ENCODE results near the gene PGM2. TPM values are rescaled to one million over a fixed set of nuclear protein-coding genes. Genes with fewer than 3 reads are reported as not detected.

PGM2 gene
- total RNA-seq, 4 donors from 2014 or later: 12.4 to 23.3 (median 16.0) TPM

DNA sequence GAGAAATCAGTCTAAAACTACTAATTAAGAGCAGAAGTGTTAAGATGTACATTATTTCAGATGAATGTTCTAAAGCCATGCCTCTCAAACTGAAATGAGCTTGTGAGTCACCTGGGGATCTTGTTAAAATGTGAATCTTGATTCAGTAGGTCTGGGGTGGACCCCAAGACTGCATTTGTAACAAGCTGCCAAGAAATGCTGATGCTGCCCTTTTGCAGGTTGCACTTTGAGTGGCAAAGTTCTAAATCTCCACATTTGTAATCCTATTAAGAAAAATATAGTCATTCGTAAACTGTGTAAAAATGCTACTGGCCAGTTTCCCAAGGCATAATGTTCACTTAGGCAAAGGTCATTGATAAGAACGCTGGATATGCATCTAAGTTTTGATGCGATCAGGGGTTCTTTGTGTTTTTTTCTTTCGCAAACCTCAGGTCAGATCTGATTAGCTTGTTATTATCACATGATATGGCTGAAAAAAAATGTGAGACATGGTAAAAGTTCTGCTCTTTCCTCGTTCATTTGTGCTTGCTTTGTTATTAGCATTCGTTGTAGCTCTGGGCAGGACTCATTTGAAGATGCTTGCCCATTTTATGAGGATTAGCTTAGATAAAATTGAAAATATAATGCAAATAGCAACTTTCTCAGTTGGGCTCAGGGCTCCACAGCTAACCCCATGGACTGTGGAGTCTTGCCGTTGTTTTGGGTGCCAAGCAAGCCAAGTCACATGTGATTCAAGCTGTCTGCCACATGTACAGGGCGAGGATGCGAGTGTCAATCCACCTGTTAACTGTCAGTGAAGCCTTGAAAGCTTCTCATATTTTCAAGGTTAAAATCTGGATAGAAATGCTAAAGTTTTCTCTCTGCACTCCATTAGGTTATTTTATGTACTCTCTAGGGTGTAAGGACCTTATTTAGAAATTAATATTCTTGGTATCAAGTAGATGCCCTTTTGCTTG, 76.5 kb downstream of the PGM2 start:
- TF ChIP-seq, protein P1, sequence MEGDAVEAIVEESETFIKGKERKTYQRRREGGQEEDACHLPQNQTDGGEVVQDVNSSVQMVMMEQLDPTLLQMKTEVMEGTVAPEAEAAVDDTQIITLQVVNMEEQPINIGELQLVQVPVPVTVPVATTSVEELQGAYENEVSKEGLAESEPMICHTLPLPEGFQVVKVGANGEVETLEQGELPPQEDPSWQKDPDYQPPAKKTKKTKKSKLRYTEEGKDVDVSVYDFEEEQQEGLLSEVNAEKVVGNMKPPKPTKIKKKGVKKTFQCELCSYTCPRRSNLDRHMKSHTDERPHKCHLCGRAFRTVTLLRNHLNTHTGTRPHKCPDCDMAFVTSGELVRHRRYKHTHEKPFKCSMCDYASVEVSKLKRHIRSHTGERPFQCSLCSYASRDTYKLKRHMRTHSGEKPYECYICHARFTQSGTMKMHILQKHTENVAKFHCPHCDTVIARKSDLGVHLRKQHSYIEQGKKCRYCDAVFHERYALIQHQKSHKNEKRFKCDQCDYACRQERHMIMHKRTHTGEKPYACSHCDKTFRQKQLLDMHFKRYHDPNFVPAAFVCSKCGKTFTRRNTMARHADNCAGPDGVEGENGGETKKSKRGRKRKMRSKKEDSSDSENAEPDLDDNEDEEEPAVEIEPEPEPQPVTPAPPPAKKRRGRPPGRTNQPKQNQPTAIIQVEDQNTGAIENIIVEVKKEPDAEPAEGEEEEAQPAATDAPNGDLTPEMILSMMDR (IDR thresholded peaks at IDR 0.05; ENCODE audit: low read depth): no peak

DNA sequence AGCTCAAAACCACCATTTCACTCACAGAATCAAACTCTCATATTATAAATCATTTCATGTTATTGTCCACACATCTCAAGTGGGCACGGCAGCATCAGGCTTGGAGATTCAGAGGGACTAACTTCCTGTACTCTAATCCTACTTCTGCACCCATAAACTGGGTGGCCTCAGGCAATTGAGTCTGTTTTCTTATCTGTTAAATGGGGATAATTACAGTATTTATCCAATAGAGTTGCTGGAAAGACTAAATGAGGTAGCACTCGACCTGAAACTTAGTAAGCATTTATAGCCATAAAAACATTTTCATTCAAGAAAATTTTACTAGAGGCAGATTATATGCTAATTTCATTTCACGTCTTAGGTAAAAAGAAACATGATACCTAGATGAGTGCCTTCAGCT, 77.4 kb downstream of the PGM2 start:
- TF ChIP-seq, protein P1 (IDR thresholded peaks at IDR 0.05; ENCODE audit: low read depth): no peak

DNA sequence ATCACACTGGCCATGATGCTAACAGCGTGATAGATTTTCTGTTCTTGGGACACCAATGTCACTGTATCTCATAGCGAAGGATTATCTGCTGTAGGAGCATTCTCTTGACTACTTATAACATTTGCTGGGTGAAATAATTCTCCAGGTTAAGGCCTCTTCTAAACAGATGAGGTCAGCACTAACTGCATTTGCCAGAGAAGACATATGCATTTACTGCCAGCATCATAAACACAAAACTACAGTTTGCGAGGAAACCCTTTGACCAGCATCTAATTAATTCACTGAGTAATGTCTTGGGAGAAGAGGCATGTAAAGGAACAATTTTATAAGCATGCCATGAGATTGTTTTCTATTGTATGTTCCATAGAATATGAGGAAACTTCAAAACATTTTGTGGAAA, 78.3 kb downstream of the PGM2 start:
- TF ChIP-seq, protein P1 (IDR thresholded peaks at IDR 0.05; ENCODE audit: low read depth): no peak

DNA sequence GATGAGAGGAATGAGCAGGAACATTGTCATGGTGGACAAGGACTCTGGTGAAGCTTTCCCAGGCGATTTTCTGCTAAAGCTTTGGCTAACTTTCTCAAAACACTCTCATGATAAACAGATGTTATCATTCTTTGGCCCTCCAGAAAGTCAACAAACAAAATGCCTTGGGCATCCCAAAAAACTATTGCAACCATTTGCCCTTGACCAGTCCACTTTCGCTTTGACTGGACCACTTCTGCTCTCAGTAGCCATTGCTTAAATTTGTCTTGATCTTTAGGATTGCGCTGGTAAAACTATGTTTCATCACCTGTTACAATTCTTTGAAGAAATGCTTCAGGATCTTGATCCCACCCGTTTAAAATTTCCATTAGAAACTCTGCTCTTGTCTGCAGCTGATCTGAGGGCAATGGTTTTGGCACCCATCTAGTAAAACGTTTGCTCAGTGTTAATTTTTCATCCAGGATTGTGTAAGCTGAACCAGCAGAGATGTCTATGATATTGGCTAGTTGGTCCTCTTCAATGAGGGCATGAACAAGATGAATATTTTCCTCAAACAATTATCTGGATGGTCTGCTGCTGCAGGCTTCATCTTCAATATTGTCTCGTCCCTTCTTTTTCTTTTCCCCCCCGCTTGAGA, 79.2 kb downstream of the PGM2 start:
- TF ChIP-seq, protein P1 (IDR thresholded peaks at IDR 0.05; ENCODE audit: low read depth): no peak

DNA sequence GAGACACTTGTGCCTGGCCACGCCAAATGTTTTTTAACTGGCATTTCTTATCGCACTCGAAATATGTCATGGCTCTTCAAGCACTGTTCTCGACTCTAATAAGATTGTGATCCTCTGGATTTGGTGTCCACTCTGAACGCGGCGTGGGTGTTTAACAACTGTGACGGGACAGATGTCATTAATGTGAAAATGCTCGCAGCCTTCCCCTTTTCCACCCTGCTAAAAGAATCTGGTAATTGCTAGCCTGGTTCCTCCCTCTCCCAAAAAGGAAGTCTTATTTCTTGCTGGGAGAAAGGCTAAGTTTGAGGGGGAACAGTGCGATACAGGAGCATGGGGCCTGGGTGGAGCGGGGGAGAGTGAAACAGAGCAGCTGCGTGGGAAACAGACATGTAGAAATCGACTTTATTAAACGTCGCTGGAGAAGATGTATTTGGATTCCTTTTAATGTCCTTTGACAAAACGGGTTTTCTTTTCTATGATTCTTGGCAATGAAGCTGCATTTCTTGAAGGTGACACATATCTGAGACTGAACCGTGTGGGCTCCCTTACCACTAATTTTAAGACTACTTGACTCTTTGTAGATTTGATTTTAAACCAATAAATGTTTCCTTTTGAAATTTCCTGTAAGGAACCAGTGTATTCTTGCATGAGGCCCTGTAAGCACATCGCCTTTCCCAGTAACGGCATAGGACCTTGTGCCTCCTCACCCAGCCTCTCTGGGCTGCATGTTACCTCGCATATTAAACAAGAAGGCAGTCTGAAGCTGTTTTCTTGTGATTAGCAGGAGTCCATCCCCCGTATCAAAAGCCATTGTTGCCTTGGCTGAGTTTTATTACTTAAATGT, 82.2 kb downstream of the PGM2 start:
- TF ChIP-seq, protein P1 (IDR thresholded peaks at IDR 0.05; ENCODE audit: low read depth): no peak

DNA sequence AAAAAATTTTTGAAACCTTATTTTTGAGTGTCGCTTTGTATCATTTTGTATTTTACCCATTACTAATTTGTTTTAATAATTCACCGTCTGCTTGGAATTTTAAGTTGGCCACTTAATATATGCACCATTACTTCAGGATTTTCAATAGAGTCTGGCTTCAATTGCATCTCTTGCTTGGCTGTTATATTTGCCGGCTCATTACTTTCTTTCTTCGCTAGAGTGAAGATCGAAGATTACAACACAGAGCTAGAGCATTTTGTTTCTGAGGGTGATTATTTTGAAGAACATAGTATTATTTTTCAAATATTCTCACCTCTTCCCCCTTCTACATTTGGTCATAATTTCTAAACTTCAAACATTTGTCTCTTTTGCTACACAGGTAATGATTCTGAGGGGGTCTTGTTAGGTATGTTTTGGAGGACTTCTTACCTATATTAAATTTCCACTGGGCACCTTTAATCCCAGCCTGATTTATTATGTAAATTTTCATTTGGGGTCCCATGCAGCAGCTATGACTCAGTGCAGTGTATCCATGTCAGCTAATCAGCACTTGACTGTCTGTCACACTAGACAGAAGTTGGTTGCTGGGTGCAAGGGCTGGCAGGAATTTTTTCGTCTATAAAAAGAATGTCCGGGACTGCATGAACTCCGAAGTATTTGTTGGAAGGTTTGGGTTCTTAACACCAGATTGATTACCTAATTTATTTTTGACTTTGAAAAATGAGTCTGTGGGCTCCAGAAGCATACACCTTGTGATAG, 83.0 kb downstream of the PGM2 start:
- TF ChIP-seq, protein P1 (IDR thresholded peaks at IDR 0.05; ENCODE audit: low read depth): no peak

Measured in subcutaneous adipose tissue (tissue), 4 donors.